Esophagus muscularis mucosa (tissue), 3 donors: ENCODE measurements around the gene MAD2L2.

Experiments
- CTCF ChIP-seq, 3 experiments: fragments of 200-600 bp in 2 of 3; fragments of 450-650 bp in 1 of 3; sonication (generic) in 2 of 3; IDR thresholded peaks; one replicate each; pipeline ENCODE4 v1.5.1; 2017 to 2019; ENCODE audit warnings: antibody characterized with exemption in 3 of 3, mild to moderate bottlenecking in 2 of 3, moderate library complexity in 1 of 3
- POLR2A ChIP-seq: fragments of 450-650 bp; IDR thresholded peaks from one replicate; pipeline ENCODE4 v1.6.1; 2017; ENCODE audit warnings: antibody characterized with exemption, moderate library complexity, mild to moderate bottlenecking, low read depth

GRCh38 chr1:11678442-11678841 is 2.5 kb downstream of the MAD2L2 start:
- TF ChIP-seq CTCF (IDR thresholded peaks at IDR 0.05) (no peak), POLR2A (no peak)
